Measurements from ENCODE around the gene C1QTNF6.

The C1QTNF6 gene

GRCh38 chr22:37199760-37200108 is 11.7 kb upstream of the C1QTNF6 start:
- TF ChIP-seq FOXP2 (optimal IDR thresholded peaks at IDR 0.05; ENCODE audit: borderline replicate concordance, extremely low read depth, extremely low read length, insufficient read depth) (no peak), REST (IDR thresholded peaks at IDR 0.05; ENCODE audit: insufficient read depth in 1 of 2, low read depth in 2 of 2, low read length in 2 of 2) (no peak), POLR2AphosphoS5 (IDR thresholded peaks at IDR 0.05; ENCODE audit: low read depth, low read length) (no peak), SIN3A (IDR thresholded peaks at IDR 0.05; ENCODE audit: borderline replicate concordance, insufficient read depth, low read length) (no peak), TAF1 (IDR thresholded peaks at IDR 0.05; ENCODE audit: borderline replicate concordance, insufficient read depth, low read length) (no peak)

GRCh38 chr22:37199103-37199759 is 11.2 kb upstream of the C1QTNF6 start:
- TF ChIP-seq POLR2AphosphoS5 (IDR thresholded peaks at IDR 0.05; ENCODE audit: low read depth, low read length) (peak; percentile 94), TAF1 (IDR thresholded peaks at IDR 0.05; ENCODE audit: borderline replicate concordance, insufficient read depth, low read length) (no peak), FOXP2 (optimal IDR thresholded peaks at IDR 0.05; ENCODE audit: borderline replicate concordance, extremely low read depth, extremely low read length, insufficient read depth) (peak; percentile 51)

- TF ChIP-seq SIN3A (IDR thresholded peaks at IDR 0.05; ENCODE audit: borderline replicate concordance, insufficient read depth, low read length) (no peak; the same call in 1 of the 2 replicates), POLR2AphosphoS5 (IDR thresholded peaks at IDR 0.05; ENCODE audit: low read depth, low read length) (no peak), TAF1 (IDR thresholded peaks at IDR 0.05; ENCODE audit: borderline replicate concordance, insufficient read depth, low read length) (no peak), REST (IDR thresholded peaks at IDR 0.05; ENCODE audit: insufficient read depth in 1 of 2, low read depth in 2 of 2, low read length in 2 of 2) (no peak), FOXP2 (optimal IDR thresholded peaks at IDR 0.05; ENCODE audit: borderline replicate concordance, extremely low read depth, extremely low read length, insufficient read depth) (no peak)
These were observed 10.4 kb upstream of the C1QTNF6 start for GRCh38 chr22:37198258-37199102.

- TF ChIP-seq FOXP2 (optimal IDR thresholded peaks at IDR 0.05; ENCODE audit: borderline replicate concordance, extremely low read depth, extremely low read length, insufficient read depth) = peak; percentile 21
- TF ChIP-seq REST (IDR thresholded peaks at IDR 0.05; ENCODE audit: insufficient read depth in 1 of 2, low read depth in 2 of 2, low read length in 2 of 2) = no peak
These were observed 9.6 kb upstream of the C1QTNF6 start for GRCh38 chr22:37197451-37198257.

Data from PFSK-1 (cell line).